Measurements from ENCODE around the gene NFIC. TPM values are rescaled to one million over a fixed set of nuclear protein-coding genes. Genes with fewer than 3 reads are reported as not detected.

The NFIC gene
- total and polyA plus RNA-seq, 10 of the 15 experiments (the other 5 are each of a cell fraction or from before 2014, with no cell fraction given), result 0.71 to 53.5 (median 10.2) TPM

- TF ChIP-seq CTCF (IDR thresholded peaks at IDR 0.05 in 2 of 3, conservative IDR thresholded peaks at IDR 0.05 in 1 of 3; ENCODE audit: control insufficient read depth in 2 of 3, extremely low read depth in 1 of 3, insufficient read depth in 1 of 3, low read depth in 3 of 3, low read length in 3 of 3) (no peak), ZNF622 (IDR thresholded peaks at IDR 0.05) (no peak), FOXM1 (IDR thresholded peaks at IDR 0.05; ENCODE audit: low read depth, low read length) (no peak), CHD2 (IDR thresholded peaks at IDR 0.05; ENCODE audit: borderline replicate concordance, low read depth, low read length) (no peak), SMAD1 (IDR thresholded peaks at IDR 0.05; ENCODE audit: low read depth, partially characterized antibody) (no peak), STAT1 (conservative IDR thresholded peaks at IDR 0.05) (no peak), CREB1 (IDR thresholded peaks at IDR 0.05; ENCODE audit: low read depth) (no peak), SP1 (IDR thresholded peaks at IDR 0.05; ENCODE audit: low read depth, low read length) (no peak), EP300 (IDR thresholded peaks at IDR 0.05; ENCODE audit: borderline replicate concordance in 1 of 2, control insufficient read depth in 1 of 2, low read depth in 2 of 2, low read length in 2 of 2) (no peak), ATF7 (IDR thresholded peaks at IDR 0.05; ENCODE audit: low read depth) (no peak), SREBF1 (IDR thresholded peaks at IDR 0.05; ENCODE audit: low read length) (no peak)
- TF ChIP-seq, protein P1, sequence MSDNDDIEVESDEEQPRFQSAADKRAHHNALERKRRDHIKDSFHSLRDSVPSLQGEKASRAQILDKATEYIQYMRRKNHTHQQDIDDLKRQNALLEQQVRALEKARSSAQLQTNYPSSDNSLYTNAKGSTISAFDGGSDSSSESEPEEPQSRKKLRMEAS (IDR thresholded peaks at IDR 0.05; ENCODE audit: low read depth, low read length), result no peak
These were observed 3.2 kb downstream of the NFIC start (continued) for GRCh38 chr19:3369337-3370213.
